ENCODE measurements around the gene ZNF205.

ZNF205 gene

GRCh38 chr16:3142770-3143169, 30.4 kb downstream of the ZNF205 start:
- H3K9me3 ChIP-seq (ENCODE audit: low read length): no peaks in the 10 kb centered on the region
- H3K9me2 ChIP-seq (ENCODE audit: low read depth, low read length): no peaks in the 10 kb centered on the region
- no peak overlapping the region for H3K27ac ChIP-seq (ENCODE audit: low read depth, low read length, poor library complexity, severe bottlenecking)
- no peak overlapping the region for H3K4me3 ChIP-seq (ENCODE audit: low read depth, low read length, poor library complexity, severe bottlenecking)
- H3K4me2 ChIP-seq (ENCODE audit: low read length): no peak overlapping the region
- no peak overlapping the region for H3K9ac ChIP-seq (ENCODE audit: low read length)
- no peaks in the 10 kb centered on the region for H4K20me1 ChIP-seq (ENCODE audit: insufficient read depth, low read length)
- H2AFZ ChIP-seq (ENCODE audit: low read length): no peak overlapping the region
- TF ChIP-seq EZH2 (IDR thresholded peaks at IDR 0.05; ENCODE audit: borderline replicate concordance, low read length): no peak
- TF ChIP-seq, protein P1, sequence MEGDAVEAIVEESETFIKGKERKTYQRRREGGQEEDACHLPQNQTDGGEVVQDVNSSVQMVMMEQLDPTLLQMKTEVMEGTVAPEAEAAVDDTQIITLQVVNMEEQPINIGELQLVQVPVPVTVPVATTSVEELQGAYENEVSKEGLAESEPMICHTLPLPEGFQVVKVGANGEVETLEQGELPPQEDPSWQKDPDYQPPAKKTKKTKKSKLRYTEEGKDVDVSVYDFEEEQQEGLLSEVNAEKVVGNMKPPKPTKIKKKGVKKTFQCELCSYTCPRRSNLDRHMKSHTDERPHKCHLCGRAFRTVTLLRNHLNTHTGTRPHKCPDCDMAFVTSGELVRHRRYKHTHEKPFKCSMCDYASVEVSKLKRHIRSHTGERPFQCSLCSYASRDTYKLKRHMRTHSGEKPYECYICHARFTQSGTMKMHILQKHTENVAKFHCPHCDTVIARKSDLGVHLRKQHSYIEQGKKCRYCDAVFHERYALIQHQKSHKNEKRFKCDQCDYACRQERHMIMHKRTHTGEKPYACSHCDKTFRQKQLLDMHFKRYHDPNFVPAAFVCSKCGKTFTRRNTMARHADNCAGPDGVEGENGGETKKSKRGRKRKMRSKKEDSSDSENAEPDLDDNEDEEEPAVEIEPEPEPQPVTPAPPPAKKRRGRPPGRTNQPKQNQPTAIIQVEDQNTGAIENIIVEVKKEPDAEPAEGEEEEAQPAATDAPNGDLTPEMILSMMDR (IDR thresholded peaks at IDR 0.05; ENCODE audit: low read length): no peak
- H3K4me1 ChIP-seq (ENCODE audit: insufficient read depth, low read length, severe bottlenecking): no peaks in the 10 kb centered on the region
- H3F3A ChIP-seq (ENCODE audit: insufficient read depth, low read length): no peaks in the 10 kb centered on the region
- peaks cover 16% of the 10 kb centered on the region; the same call in 1 of the 2 replicates for H3K27me3 ChIP-seq (ENCODE audit: insufficient read depth, low read length)
- H3K79me2 ChIP-seq (ENCODE audit: insufficient read depth, low read length): no peaks in the 10 kb centered on the region
- peaks cover 17% of the 10 kb centered on the region for H3K36me3 ChIP-seq (ENCODE audit: insufficient read depth, low read length)

DNA sequence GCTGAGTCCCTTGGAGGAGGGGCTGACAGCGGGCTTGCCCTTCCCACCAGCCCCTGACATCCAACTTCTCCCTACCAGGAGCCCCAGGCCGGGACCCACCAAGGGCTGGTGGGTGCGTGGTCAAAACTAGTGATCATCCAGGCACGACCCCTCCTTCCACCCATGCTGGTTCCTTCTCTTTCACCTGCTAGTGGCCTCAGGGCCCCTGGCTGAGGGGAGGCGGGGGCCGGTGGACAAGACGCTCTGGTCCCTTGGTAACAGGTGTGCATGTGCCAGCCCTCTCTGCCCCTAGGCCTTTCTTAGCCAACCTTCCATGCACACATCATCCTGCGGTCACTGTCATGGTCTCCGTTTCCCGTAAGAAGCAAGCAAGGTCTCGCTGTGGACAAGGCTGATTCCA, 30.8 kb downstream of the ZNF205 start:
- no peak for TF ChIP-seq EZH2 (IDR thresholded peaks at IDR 0.05; ENCODE audit: borderline replicate concordance, low read length)
- TF ChIP-seq, protein P1 (IDR thresholded peaks at IDR 0.05; ENCODE audit: low read length): no peak
- Histone ChIP-seq H3K36me3 (ENCODE audit: insufficient read depth, low read length) (peaks cover 17% of the 10 kb centered on the region), H4K20me1 (ENCODE audit: insufficient read depth, low read length) (no peaks in the 10 kb centered on the region), H3K9me2 (ENCODE audit: low read depth, low read length) (no peaks in the 10 kb centered on the region), H3K27ac (ENCODE audit: low read depth, low read length, poor library complexity, severe bottlenecking) (no peak overlapping the region), H3K4me1 (ENCODE audit: insufficient read depth, low read length, severe bottlenecking) (no peaks in the 10 kb centered on the region), H3K27me3 (ENCODE audit: insufficient read depth, low read length) (peaks cover 16% of the 10 kb centered on the region; the same call in 1 of the 2 replicates), H2AFZ (ENCODE audit: low read length) (no peak overlapping the region), H3F3A (ENCODE audit: insufficient read depth, low read length) (no peaks in the 10 kb centered on the region), H3K79me2 (ENCODE audit: insufficient read depth, low read length) (no peaks in the 10 kb centered on the region), H3K4me3 (ENCODE audit: low read depth, low read length, poor library complexity, severe bottlenecking) (no peak overlapping the region), H3K4me2 (ENCODE audit: low read length) (no peak overlapping the region), H3K9me3 (ENCODE audit: low read length) (no peaks in the 10 kb centered on the region), H3K9ac (ENCODE audit: low read length) (no peak overlapping the region)

- H3K79me2 ChIP-seq (ENCODE audit: insufficient read depth, low read length): no peaks in the 10 kb centered on the region
- no peak overlapping the region for H3K27ac ChIP-seq (ENCODE audit: low read depth, low read length, poor library complexity, severe bottlenecking)
- no peaks in the 10 kb centered on the region for H3K4me1 ChIP-seq (ENCODE audit: insufficient read depth, low read length, severe bottlenecking)
- no peaks in the 10 kb centered on the region for H3F3A ChIP-seq (ENCODE audit: insufficient read depth, low read length)
- no peak overlapping the region for H3K4me3 ChIP-seq (ENCODE audit: low read depth, low read length, poor library complexity, severe bottlenecking)
- no peak overlapping the region for H3K4me2 ChIP-seq (ENCODE audit: low read length)
- no peak overlapping the region for H2AFZ ChIP-seq (ENCODE audit: low read length)
- H3K9me3 ChIP-seq (ENCODE audit: low read length): no peaks in the 10 kb centered on the region
- no peaks in the 10 kb centered on the region for H3K9me2 ChIP-seq (ENCODE audit: low read depth, low read length)
- no peak overlapping the region for H3K9ac ChIP-seq (ENCODE audit: low read length)
- H3K36me3 ChIP-seq (ENCODE audit: insufficient read depth, low read length): peaks cover 17% of the 10 kb centered on the region
- peaks cover 16% of the 10 kb centered on the region; the same call in 1 of the 2 replicates for H3K27me3 ChIP-seq (ENCODE audit: insufficient read depth, low read length)
- no peaks in the 10 kb centered on the region for H4K20me1 ChIP-seq (ENCODE audit: insufficient read depth, low read length)
- TF ChIP-seq, protein P1 (IDR thresholded peaks at IDR 0.05; ENCODE audit: low read length): no peak
- no peak for TF ChIP-seq EZH2 (IDR thresholded peaks at IDR 0.05; ENCODE audit: borderline replicate concordance, low read length)
Measured at GRCh38 chr16:3143598-3144320, 31.4 kb downstream of the ZNF205 start.
